OCI-LY7 (cell line): Measurements from ENCODE around the gene STXBP1. TPM values are rescaled to one million over a fixed set of nuclear protein-coding genes. Genes with fewer than 3 reads are reported as not detected.

Experiments used
- BruUV-seq: library from RNA; stranded (reverse); fragments of 400-500 nt; replicated peaks from 2 replicates; lab custom pipeline; 2021; lab: Mats Ljungman, UMichigan
- CTCF ChIA-PET: fragments of 300-600 bp; sonication (Branson Sonifier 250); formaldehyde crosslinking; loops from one replicate; lab custom pipeline; 2022; ENCODE audit warnings: antibody characterized with exemption; ENCODE audit not compliant: unreplicated experiment; lab: Charles Lee
- POLR2A ChIA-PET: fragments of 300-600 bp; sonication (Branson Sonifier 250); formaldehyde crosslinking; loops from one replicate; lab custom pipeline; 2022; ENCODE audit warnings: antibody characterized with exemption; lab: Charles Lee
- DNase-seq: peaks from one replicate; pipeline ENCODE4 v3.0.0-alpha.2; 2015; ENCODE audit warnings: low spot score
- H2AFZ ChIP-seq: fragments of 200-600 bp; sonication (generic), shearing (Covaris generic); 2 replicates; pipeline ENCODE4 v1.6.1; 2014; ENCODE audit warnings: mild to moderate bottlenecking, antibody characterized with exemption, low read length, moderate library complexity
- H3K27ac ChIP-seq: fragments of 200-600 bp; sonication (generic); 2 replicates; pipeline ENCODE4 v1.5.1; 2014; ENCODE audit warnings: mixed run types, low read depth, mild to moderate bottlenecking, moderate library complexity, low read length, inconsistent platforms; ENCODE audit not compliant: poor library complexity, severe bottlenecking
- H3K36me3 ChIP-seq: fragments of 200-600 bp; sonication (generic); 2 replicates; pipeline ENCODE4 v1.6.1; 2014; ENCODE audit warnings: mild to moderate bottlenecking, antibody characterized with exemption, low read length, moderate library complexity, mixed read lengths; ENCODE audit not compliant: insufficient read depth
- H3K4me1 ChIP-seq: fragments of 200-600 bp; sonication (generic); 2 replicates; pipeline ENCODE4 v1.5.1; 2014; ENCODE audit warnings: mild to moderate bottlenecking, low read length; ENCODE audit not compliant: insufficient read depth, poor library complexity, severe bottlenecking
- H3K4me2 ChIP-seq: fragments of 200-600 bp; sonication (generic); 2 replicates; pipeline ENCODE4 v1.6.1; 2014; ENCODE audit warnings: mild to moderate bottlenecking, low read length
- H3K4me3 ChIP-seq: fragments of 200-600 bp; sonication (generic); 2 replicates; pipeline ENCODE4 v1.5.1; 2014; ENCODE audit warnings: mild to moderate bottlenecking, low read depth, low read length; ENCODE audit not compliant: poor library complexity, severe bottlenecking
- H3K79me2 ChIP-seq: fragments of 200-600 bp; sonication (generic); 2 replicates; pipeline ENCODE4 v1.6.1; 2016; ENCODE audit warnings: low read depth, mild to moderate bottlenecking, low read length, moderate library complexity, mixed read lengths; ENCODE audit not compliant: insufficient read depth
- H3K9me2 ChIP-seq: fragments of 200-600 bp; sonication (generic); 2 replicates; pipeline ENCODE4 v1.6.1; 2016; ENCODE audit warnings: mild to moderate bottlenecking, low read length, mixed read lengths; ENCODE audit not compliant: insufficient read depth
- H3K9me3 ChIP-seq: fragments of 200-600 bp; sonication (generic); 2 replicates; pipeline ENCODE4 v1.6.1; 2014; ENCODE audit warnings: mild to moderate bottlenecking, mixed run types, low read length, mixed read lengths
- H4K20me1 ChIP-seq: fragments of 200-600 bp; sonication (generic); 2 replicates; pipeline ENCODE4 v1.6.1; 2014; ENCODE audit warnings: mild to moderate bottlenecking, antibody characterized with exemption, low read length, moderate library complexity, mixed read lengths; ENCODE audit not compliant: insufficient read depth
- CTCF ChIP-seq: fragments of 200-600 bp; sonication (generic); conservative IDR thresholded peaks from 2 replicates; pipeline ENCODE4 v1.5.1; 2014; ENCODE audit warnings: mild to moderate bottlenecking, antibody characterized with exemption, low read length, moderate library complexity, mixed read lengths
- EZH2phosphoT487 ChIP-seq: fragments of 200-600 bp; sonication (generic); IDR thresholded peaks from 2 replicates; pipeline ENCODE4 v1.6.1; 2018; ENCODE audit warnings: low read depth, borderline replicate concordance, mild to moderate bottlenecking, mixed run types, antibody characterized with exemption, low read length, moderate library complexity, mixed read lengths
- intact Hi-C: fragments of 100-400 bp; cut with micrococcal nuclease; formaldehyde crosslinking; loops from one replicate; pipeline ENCODE4 v1.10.0; 2022; ENCODE audit not compliant: unreplicated experiment
- total RNA-seq, 2 experiments: library from RNA; depleted of rRNA in 1 of 2; stranded (reverse); fragments of >200 nt in 1 of 2; shearing (Covaris generic) in 1 of 2; gene quantifications; 2 replicates each; pipeline ENCODE4 v1.2.3, GENCODE V29; 2014 to 2022

The STXBP1 gene
- total RNA-seq, 2 experiments from 2014 or later = 4.1 to 20.4 TPM

- H3K36me3 ChIP-seq = no peaks in the 10 kb centered on the region
- no peak overlapping the region for H3K4me3 ChIP-seq
- no TSS peak for BruUV-seq
- H3K4me1 ChIP-seq = peaks cover 19% of the 10 kb centered on the region
- no peak overlapping the region for H3K27ac ChIP-seq
- DNase-seq = no peak
- ChIA-PET POLR2A (no interaction called here), CTCF (no interaction called here)
- TF ChIP-seq EZH2phosphoT487 (no peak), CTCF (no peak)
- H3K4me2 ChIP-seq = no peak overlapping the region
- no peaks in the 10 kb centered on the region for H4K20me1 ChIP-seq
- H2AFZ ChIP-seq = no peak overlapping the region
- intact Hi-C loops = no loop called here
- no peaks in the 10 kb centered on the region for H3K9me3 ChIP-seq
- no peaks in the 10 kb centered on the region for H3K9me2 ChIP-seq
- no peaks in the 10 kb centered on the region for H3K79me2 ChIP-seq
These were observed 119.9 kb downstream of the STXBP1 start for GRCh38 chr9:127731938-127732337.

- Histone ChIP-seq H3K4me1 (peaks cover 19% of the 10 kb centered on the region), H3K36me3 (no peaks in the 10 kb centered on the region), H3K9me2 (no peaks in the 10 kb centered on the region), H3K4me3 (no peak overlapping the region), H4K20me1 (no peaks in the 10 kb centered on the region), H3K27ac (no peak overlapping the region), H3K79me2 (no peaks in the 10 kb centered on the region), H2AFZ (no peak overlapping the region), H3K9me3 (no peaks in the 10 kb centered on the region), H3K4me2 (no peak overlapping the region)
- intact Hi-C loops = no loop called here
- no peak for DNase-seq
- POLR2A ChIA-PET = no interaction called here
- TF ChIP-seq EZH2phosphoT487 = no peak
- TF ChIP-seq CTCF = no peak
- CTCF ChIA-PET = no interaction called here
- BruUV-seq = no TSS peak
These were observed 120.4 kb downstream of the STXBP1 start for GRCh38 chr9:127732444-127732843.

- CTCF ChIA-PET = no interaction called here
- peak overlapping the region; percentile 84; the same call in 1 of the 2 replicates for H3K4me2 ChIP-seq
These were observed 121.5 kb downstream of the STXBP1 start for GRCh38 chr9:127733614-127734013.

More at GRCh38 chr9:127733614-127734013, 121.5 kb downstream of the STXBP1 start:
- TF ChIP-seq CTCF (no peak), EZH2phosphoT487 (no peak)
- H3K4me3 ChIP-seq = no peak overlapping the region
- H3K27ac ChIP-seq = no peak overlapping the region
- no TSS peak for BruUV-seq
- DNase-seq = no peak
- peaks cover 19% of the 10 kb centered on the region for H3K4me1 ChIP-seq
- POLR2A ChIA-PET = no interaction called here
- no peaks in the 10 kb centered on the region for H3K9me3 ChIP-seq
- H3K79me2 ChIP-seq = no peaks in the 10 kb centered on the region
- H4K20me1 ChIP-seq = no peaks in the 10 kb centered on the region
- intact Hi-C loops = loop anchor here (1.0 to 2.0 kb wide), 3 partner anchors 143 to 229 kb away; no protein-coding TSS in a partner anchor
- peaks cover 8% of the 10 kb centered on the region for H3K36me3 ChIP-seq
- H2AFZ ChIP-seq = no peak overlapping the region
- H3K9me2 ChIP-seq = no peaks in the 10 kb centered on the region
